ENCODE results near the gene LSM4. TPM values are rescaled to one million over a fixed set of nuclear protein-coding genes. Genes with fewer than 3 reads are reported as not detected.

The LSM4 gene
- total and polyA plus RNA-seq, 2 donors (not counting 3 experiments of a cell fraction or from before 2014, with no cell fraction given), result 118 to 119 TPM

- no peaks in the 10 kb centered on the region for H3K9me1 ChIP-seq (replicated peaks; ENCODE audit: control insufficient read depth, extremely low read depth, insufficient read depth, low read length)
- H4K20me1 ChIP-seq (replicated peaks; ENCODE audit: control insufficient read depth, extremely low read depth, insufficient read depth, low read length), result no peaks in the 10 kb centered on the region
- H3K36me3 ChIP-seq (ENCODE audit: control insufficient read depth in 2 of 2, extremely low read depth in 1 of 2, insufficient read depth in 2 of 2, low read length in 2 of 2), result peaks cover 0 to 2% of the 10 kb centered on the region in 2 experiments
- H3K27me3 ChIP-seq (ENCODE audit: control insufficient read depth in 2 of 2, insufficient read depth in 2 of 2, low read length in 2 of 2), result no peaks in the 10 kb centered on the region
- H3K9me3 ChIP-seq (replicated peaks; ENCODE audit: control insufficient read depth, insufficient read depth, low read length), result no peaks in the 10 kb centered on the region
- intact Hi-C loops (cut with micrococcal nuclease) (no loop called here), dilution Hi-C loops (cut with MboI; ENCODE audit: extremely low pct_ligation_motif_present, low sequenced_read_pairs) (no loop called here)
- H3K9ac ChIP-seq (replicated peaks; ENCODE audit: extremely low read depth, insufficient read depth, low read length), result no peak overlapping the region
- H2AFZ ChIP-seq (ENCODE audit: low read depth, low read length), result no peak overlapping the region
- no peaks in the 10 kb centered on the region for H3K79me2 ChIP-seq (ENCODE audit: control insufficient read depth, insufficient read depth, low read length)
- BruUV-seq (replicated peaks), result no TSS peak
- FAIRE-seq, result no peak
- H3K4me1 ChIP-seq (ENCODE audit: control insufficient read depth, extremely low read depth, insufficient read depth, low read length), result no peaks in the 10 kb centered on the region
- H3K27ac ChIP-seq (ENCODE audit: insufficient read depth, low read depth, low read length), result no peak overlapping the region
- TF ChIP-seq CTCF (IDR thresholded peaks at IDR 0.05; ENCODE audit: extremely low read depth in 1 of 2, insufficient read depth in 1 of 2, low read depth in 1 of 2, low read length in 2 of 2), result no peak
- TF ChIP-seq GATA2 (IDR thresholded peaks at IDR 0.05; ENCODE audit: insufficient read depth, insufficient read length, low read depth, low read length), result no peak
- no peak for TF ChIP-seq FOS (IDR thresholded peaks at IDR 0.05; ENCODE audit: borderline replicate concordance, insufficient read depth, low read length)
- no peak for TF ChIP-seq MYC (IDR thresholded peaks at IDR 0.05; ENCODE audit: low read depth, low read length)
- TF ChIP-seq EZH2 (IDR thresholded peaks at IDR 0.05; ENCODE audit: borderline replicate concordance, low read depth, low read length, severe bottlenecking), result no peak
- TF ChIP-seq JUN (IDR thresholded peaks at IDR 0.05; ENCODE audit: borderline replicate concordance, insufficient read depth, insufficient read length, low read depth), result no peak
- TF ChIP-seq MAX (IDR thresholded peaks at IDR 0.05; ENCODE audit: insufficient read depth, insufficient read length), result no peak
- no peak for TF ChIP-seq POLR2AphosphoS5 (IDR thresholded peaks at IDR 0.05; ENCODE audit: insufficient read depth, low read depth, low read length)
- no peak for TF ChIP-seq POLR2A (IDR thresholded peaks at IDR 0.05; ENCODE audit: low read depth, low read length)
- no peak overlapping the region for H3K4me3 ChIP-seq (replicated peaks in 1 of 3; ENCODE audit: insufficient read depth in 1 of 3, low read depth in 1 of 3, low read length in 3 of 3)
- POLR2A ChIA-PET, result no interaction called here
- no peak for DNase-seq (ENCODE audit: low read depth, low spot score)
- H3K4me2 ChIP-seq (ENCODE audit: insufficient read depth, low read length), result no peak overlapping the region
- CTCF ChIA-PET, result interaction anchor here (1.0 to 2.5 kb wide), 4 partner anchors 10 to 148 kb away, joined by 4 to 14 read pairs (median 6); no protein-coding TSS in a partner anchor
Observed at GRCh38 chr19:18261474-18261873, 61.4 kb downstream of the LSM4 start.
